Tibial artery (tissue), 4 donors: ENCODE data around the gene RASAL2.

Source experiments
- DNase-seq, 2 donors: peaks; one replicate each; pipeline ENCODE4 v3.0.0-alpha.2; 2019
- H3K27ac ChIP-seq, 2 donors: fragments of 200-600 bp; sonication (generic) in 1 of 2; 1 replicate in 1 of 2; 2 replicates in 1 of 2; pipeline ENCODE4 v1.5.1; 2018 to 2019; ENCODE audit warnings: mild to moderate bottlenecking in 1 of 2
- H3K27me3 ChIP-seq, 2 donors: fragments of 200-600 bp; sonication (generic) in 1 of 2; one replicate each; pipeline versions ENCODE4 v1.5.1 to v1.6.0; 2016 to 2019
- H3K36me3 ChIP-seq, 3 donors: fragments of 200-600 bp; sonication (generic) in 2 of 3; one replicate each; pipeline ENCODE4 v1.5.1; 2016 to 2019; ENCODE audit warnings: mild to moderate bottlenecking in 2 of 3
- H3K4me1 ChIP-seq, 4 donors: fragments of 200-600 bp; sonication (generic) in 2 of 4; 1 replicate in 3 of 4; 2 replicates in 1 of 4; pipeline ENCODE4 v1.5.1; 2016 to 2019
- H3K4me3 ChIP-seq, 2 donors: fragments of 200-600 bp; sonication (generic) in 1 of 2; 1 replicate in 1 of 2; 2 replicates in 1 of 2; pipeline ENCODE4 v1.5.1; 2018 to 2019; ENCODE audit warnings: mild to moderate bottlenecking in 2 of 2
- H3K9me3 ChIP-seq, 3 donors: fragments of 200-600 bp; sonication (generic) in 1 of 3; one replicate each; pipeline ENCODE4 v1.5.1; 2016 to 2019
- CTCF ChIP-seq, 2 experiments: fragments of 200-600 bp in 1 of 2; fragments of 450-650 bp in 1 of 2; IDR thresholded peaks; one replicate each; pipeline ENCODE4 v1.5.1; 2017 to 2019; ENCODE audit warnings: antibody characterized with exemption in 2 of 2, mild to moderate bottlenecking in 1 of 2, moderate library complexity in 1 of 2
- intact Hi-C: fragments of 100-400 bp; cut with DNase I; formaldehyde crosslinking; loops from one replicate; pipeline ENCODE4 v1.15.0; 2023; ENCODE audit warnings: low total_unique reads

Gene RASAL2

GRCh38 chr1:178494569-178494971 is 400.7 kb downstream of the RASAL2 start:
- Histone ChIP-seq H3K4me1 (no peaks in the 10 kb centered on the region), H3K27ac (no peak overlapping the region), H3K9me3 (no peaks in the 10 kb centered on the region), H3K36me3 (no peaks in the 10 kb centered on the region), H3K4me3 (no peak overlapping the region), H3K27me3 (no peaks in the 10 kb centered on the region)
- DNase-seq, result peak in 1 of 2 donors; percentile 55
- no peak for TF ChIP-seq CTCF (IDR thresholded peaks at IDR 0.05)
- intact Hi-C loops, result no loop called here

GRCh38 chr1:178495158-178495557 is 401.3 kb downstream of the RASAL2 start:
- H3K36me3 ChIP-seq, result no peaks in the 10 kb centered on the region
- TF ChIP-seq CTCF (IDR thresholded peaks at IDR 0.05), result no peak
- H3K9me3 ChIP-seq, result no peaks in the 10 kb centered on the region
- H3K27ac ChIP-seq, result no peak overlapping the region
- H3K4me1 ChIP-seq, result no peaks in the 10 kb centered on the region
- H3K4me3 ChIP-seq, result no peak overlapping the region
- intact Hi-C loops, result no loop called here
- H3K27me3 ChIP-seq, result no peaks in the 10 kb centered on the region
- DNase-seq, result no peak

GRCh38 chr1:178495741-178496409 is 402.0 kb downstream of the RASAL2 start:
- intact Hi-C loops, result no loop called here
- Histone ChIP-seq H3K27ac (no peak overlapping the region), H3K27me3 (no peaks in the 10 kb centered on the region), H3K9me3 (no peaks in the 10 kb centered on the region), H3K4me1 (no peaks in the 10 kb centered on the region), H3K4me3 (no peak overlapping the region), H3K36me3 (no peaks in the 10 kb centered on the region)
- no peak for TF ChIP-seq CTCF (IDR thresholded peaks at IDR 0.05)
- peak in 1 of 2 donors; percentile 41 for DNase-seq

GRCh38 chr1:178496410-178497135 is 402.7 kb downstream of the RASAL2 start, which contains the start of gene CLEC20A:
TSS of gene CLEC20A (minus strand) at chr1:178496964. CDS start at chr1:178496939, 25 bp downstream.
- Histone ChIP-seq H3K4me1 (no peaks in the 10 kb centered on the region), H3K9me3 (no peaks in the 10 kb centered on the region), H3K27ac (no peak within 1 kb of the TSS), H3K4me3 (no peak within 1 kb of the TSS), H3K27me3 (no peaks in the 10 kb centered on the region), H3K36me3 (no peaks in the 10 kb centered on the region)
- intact Hi-C loops, result no loop called here
- DNase-seq, result no peak
- no peak for TF ChIP-seq CTCF (IDR thresholded peaks at IDR 0.05)

GRCh38 chr1:178497903-178498478 is 404.1 kb downstream of the RASAL2 start:
- Histone ChIP-seq H3K27me3 (no peaks in the 10 kb centered on the region), H3K4me1 (no peaks in the 10 kb centered on the region), H3K4me3 (no peak overlapping the region), H3K36me3 (no peaks in the 10 kb centered on the region), H3K27ac (no peak overlapping the region), H3K9me3 (no peaks in the 10 kb centered on the region)
- intact Hi-C loops, result no loop called here
- no peak for TF ChIP-seq CTCF (IDR thresholded peaks at IDR 0.05)
- peak in 1 of 2 donors; percentile 29 for DNase-seq
